Activated CD8-positive, alpha-beta memory T cell treated with anti-CD3 and anti-CD28 coated beads, Interleukin-2, amount 50 U/mL, for 1 hour (primary cell): ENCODE data around the gene KCNH2.

Source experiments
- DNase-seq: peaks from one replicate; pipeline ENCODE4 v3.0.0-alpha.2; 2020; ENCODE audit errors: extremely low read depth

KCNH2 gene

GRCh38 chr7:150959739-150960734 is 18.1 kb downstream of the KCNH2 start:
- DNase-seq = no peak

- no peak for DNase-seq
These were observed 19.0 kb downstream of the KCNH2 start for GRCh38 chr7:150959081-150959480.

- no peak for DNase-seq
These were observed 19.5 kb downstream of the KCNH2 start for GRCh38 chr7:150958597-150958996.

- no peak for DNase-seq
These were observed 20.0 kb downstream of the KCNH2 start for GRCh38 chr7:150958062-150958552.

- no peak for DNase-seq
These were observed 20.7 kb downstream of the KCNH2 start for GRCh38 chr7:150957133-150958020.

- no peak for DNase-seq
These were observed 21.6 kb downstream of the KCNH2 start for GRCh38 chr7:150956395-150957132.

GRCh38 chr7:150955519-150956394 is 22.4 kb downstream of the KCNH2 start:
- DNase-seq = no peak

- no peak for DNase-seq
These were observed 23.1 kb downstream of the KCNH2 start for GRCh38 chr7:150954986-150955518.

GRCh38 chr7:150954201-150954985 is 23.7 kb downstream of the KCNH2 start:
- DNase-seq = no peak

GRCh38 chr7:150953061-150953997 is 24.8 kb downstream of the KCNH2 start:
- no peak for DNase-seq

- DNase-seq = no peak
These were observed 25.6 kb downstream of the KCNH2 start for GRCh38 chr7:150952331-150953050.

GRCh38 chr7:150951521-150951920 is 26.6 kb downstream of the KCNH2 start:
- DNase-seq = no peak

- no peak for DNase-seq
These were observed 27.0 kb downstream of the KCNH2 start for GRCh38 chr7:150951181-150951520.

- DNase-seq = no peak
These were observed 27.5 kb downstream of the KCNH2 start for GRCh38 chr7:150950496-150951180.

GRCh38 chr7:150949971-150950491 is 28.1 kb downstream of the KCNH2 start:
- no peak for DNase-seq

- DNase-seq = no peak
These were observed 28.6 kb downstream of the KCNH2 start for GRCh38 chr7:150949564-150949963.

- no peak for DNase-seq
These were observed 29.3 kb downstream of the KCNH2 start for GRCh38 chr7:150948791-150949251.
